Ovary (tissue), 9 donors: Measurements from ENCODE around the gene GRIN3B. TPM values are rescaled to one million over a fixed set of nuclear protein-coding genes. Genes with fewer than 3 reads are reported as not detected.

Experiments
- DNase-seq, 5 donors: peaks; one replicate each; pipeline ENCODE4 v3.0.0-alpha.2; 2019 to 2020
- H3K27ac ChIP-seq, 2 donors: fragments of 200-600 bp; one replicate each; pipeline versions ENCODE4 v1.5.1 to v1.8.0; 2019 to 2022
- H3K27me3 ChIP-seq: fragments of 200-600 bp; one replicate; pipeline ENCODE4 v1.8.0; 2022
- H3K36me3 ChIP-seq: fragments of 200-600 bp; sonication (generic); one replicate; pipeline ENCODE4 v1.5.1; 2019
- H3K4me1 ChIP-seq: one replicate; pipeline ENCODE4 v1.8.1; 2013; ENCODE audit warnings: mild to moderate bottlenecking, moderate library complexity; ENCODE audit not compliant: insufficient read depth
- H3K4me3 ChIP-seq: fragments of 200-600 bp; sonication (generic); one replicate; pipeline ENCODE4 v1.5.1; 2017
- H3K9me3 ChIP-seq, 2 donors: fragments of 200-600 bp in 1 of 2; sonication (generic) in 1 of 2; one replicate each; pipeline versions ENCODE4 v1.5.1 to v1.8.1; 2013 to 2019; ENCODE audit warnings: mild to moderate bottlenecking in 1 of 2, moderate library complexity in 1 of 2
- CTCF ChIP-seq, 3 donors: fragments of 450-650 bp in 2 of 3; fragments of 200-600 bp in 1 of 3; IDR thresholded peaks; one replicate each; pipeline versions ENCODE4 v1.5.1 to v1.8.0; 2016 to 2022; ENCODE audit warnings: antibody characterized with exemption in 3 of 3, mild to moderate bottlenecking in 1 of 3
- EP300 ChIP-seq: sonication (generic); formaldehyde crosslinking; IDR thresholded peaks from one replicate; pipeline ENCODE4 v1.6.1; 2017; ENCODE audit warnings: antibody characterized with exemption
- POLR2A ChIP-seq: fragments of 450-650 bp; IDR thresholded peaks from one replicate; pipeline ENCODE4 v1.6.1; 2017; ENCODE audit warnings: antibody characterized with exemption, mild to moderate bottlenecking, moderate library complexity
- WGBS, 3 donors: extraction: QIAGEN DNeasy Blood & Tissue Kit in 1 of 3; methylation state at CpG; one replicate each; pipeline versions ENCODE4 v1.1.5 to v1.1.7; 2013 to 2017; 5-methylcytosine and 5-hydroxymethylcytosine counted together
- intact Hi-C, 4 donors: fragments of 100-400 bp; cut with DNase I; formaldehyde crosslinking; loops; one replicate each; pipeline versions ENCODE4 v1.11.0 to v1.15.1; 2022 to 2023
- polyA plus RNA-seq, 2 donors: library from polyadenylated mRNA; stranded (reverse); fragments of 200-250 nt in 1 of 2; fragments of 350-450 nt in 1 of 2; fragmentation: Illumina TruSeq in 1 of 2; extraction: RNeasy Lipid Tissue Mini Kit (QIAGEN cat#74804) in 1 of 2; gene quantifications; one replicate each; pipeline ENCODE4 v1.2.3, GENCODE V29; 2013 to 2014
- total RNA-seq, 7 donors: library from RNA; depleted of rRNA in 2 of 7; stranded (reverse); fragments of >200 nt in 2 of 7; fragmentation: NEBNext Ultra II Directional in 3 of 7; extraction: Animal tissue kit (Norgen Biotek cat#: 25700) in 3 of 7; gene quantifications; one replicate each; pipeline versions ENCODE4 v1.1.0 to v1.2.4, GENCODE V29; 2016 to 2023
- donor health status: DM: no; HTN: no; CAD: no; lungs with moderate emphysema.
- donor health status: DM: no; HTN: no; CAD: no.
- donor health status: Bipolar disorder and iron deficiency.
- donor health status: DM: yes; HTN: yes; CAD: no.
- donor health status: DM: no; HTN: no; CAD: no.
- donor health status: DM: yes; HTN: yes; CAD: no.

Gene GRIN3B
- total and polyA plus RNA-seq, 9 donors: 0.07 to 7.4 (median 0.28) TPM; not detected in 3

DNA sequence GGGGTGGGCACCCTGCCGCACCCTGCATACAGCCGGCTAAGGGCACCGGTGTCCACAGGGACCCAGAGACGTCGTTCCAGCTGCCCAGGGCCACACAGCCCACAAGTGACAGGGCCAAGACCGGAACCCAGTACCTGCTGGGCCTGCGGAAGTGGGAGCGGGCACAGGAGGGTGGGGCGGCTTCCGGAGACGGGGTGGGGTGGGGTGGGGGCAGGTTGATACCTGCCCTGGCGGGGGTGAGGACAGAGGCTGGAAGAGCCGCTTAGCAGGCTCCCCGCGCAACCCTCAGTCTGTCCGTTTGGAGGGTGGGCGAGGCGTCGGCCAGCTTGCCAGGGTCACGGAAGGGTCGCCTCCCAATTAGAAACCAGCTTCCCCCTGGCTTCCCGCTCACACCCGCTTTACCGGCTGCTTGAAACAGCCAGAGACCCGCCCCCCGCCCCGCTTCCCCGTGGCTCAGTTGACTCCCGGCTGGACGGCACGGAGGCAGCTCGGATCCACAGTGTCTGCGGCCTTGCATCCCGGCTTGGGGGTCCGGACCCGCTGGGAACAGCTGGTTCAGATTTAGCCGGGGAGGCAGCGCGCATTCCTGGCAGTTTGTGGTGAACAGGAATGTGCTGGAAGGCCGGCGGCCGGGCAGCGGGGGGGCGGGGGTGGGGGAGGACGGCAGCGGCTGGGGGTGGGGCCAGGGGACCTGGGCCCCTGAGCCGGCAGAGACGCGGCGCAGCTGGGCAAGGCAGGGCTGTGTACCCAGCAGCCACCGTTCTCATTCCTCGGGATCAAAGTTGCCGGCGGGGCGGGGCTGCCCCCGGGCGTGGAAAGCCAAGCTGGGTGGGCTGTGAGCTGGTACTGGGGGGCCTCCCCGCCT lies 28.1 kb downstream of the GRIN3B start:
- DNase-seq: peak; percentile 83 to 92 (median 87)
- intact Hi-C loops: loop anchor here in 2 of 4 donors (5.0 to 10.0 kb wide), 2 partner anchors 69 to 217 kb away; partner anchors contain the start of genes ATP5F1D (in 1 of the 2), MIDN (in 1 of the 2) and POLR2E (in 1 of the 2)
- TF ChIP-seq CTCF (IDR thresholded peaks at IDR 0.05) (no peak), EP300 (no peak), POLR2A (no peak)
- Histone ChIP-seq H3K9me3 (no peaks in the 10 kb centered on the region), H3K4me3 (peak overlapping the region; percentile 83), H3K27ac (peak overlapping the region; percentile 87 to 95), H3K4me1 (peaks cover 8% of the 10 kb centered on the region), H3K27me3 (no peaks in the 10 kb centered on the region), H3K36me3 (no peaks in the 10 kb centered on the region)
- 1 to 3% (median 1%) methylated on average over 37 to 58 of the region's 58 CpGs for WGBS, 3 donors

DNA sequence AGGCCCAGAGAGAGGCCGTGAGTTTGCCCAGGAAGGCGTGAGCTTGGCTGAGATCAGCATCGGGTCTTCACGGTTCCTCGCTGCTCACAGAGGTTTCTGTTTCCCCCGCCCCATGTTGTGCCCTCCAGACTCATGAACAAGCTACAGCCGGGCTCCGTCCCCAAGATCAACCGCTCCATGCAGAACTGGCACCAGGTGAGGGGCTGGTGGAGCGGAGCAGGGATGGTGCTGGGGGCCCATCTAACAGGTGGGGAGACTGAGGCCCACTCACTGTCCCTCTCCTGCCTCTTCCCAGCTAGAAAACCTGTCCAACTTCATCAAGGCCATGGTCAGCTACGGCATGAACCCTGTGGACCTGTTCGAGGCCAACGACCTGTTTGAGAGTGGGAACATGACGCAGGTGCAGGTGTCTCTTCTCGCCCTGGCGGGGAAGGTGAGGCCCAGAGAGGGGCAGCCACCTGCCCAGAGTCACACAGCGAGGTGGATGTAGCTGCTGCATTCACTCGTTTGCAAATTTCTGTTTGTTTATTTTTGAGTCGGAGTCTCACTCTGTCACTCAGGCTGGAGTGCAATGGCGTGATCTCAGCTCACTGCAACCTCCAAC lies 32.1 kb downstream of the GRIN3B start:
- no peak overlapping the region for H3K27ac ChIP-seq
- peaks cover 4% of the 10 kb centered on the region for H3K4me1 ChIP-seq
- intact Hi-C loops: no loop called here
- H3K36me3 ChIP-seq: no peaks in the 10 kb centered on the region
- WGBS, 3 donors: 84 to 85% (median 84%) methylated on average over 20 of the region's 20 CpGs
- H3K27me3 ChIP-seq: no peaks in the 10 kb centered on the region
- TF ChIP-seq POLR2A (no peak), CTCF (IDR thresholded peaks at IDR 0.05) (no peak), EP300 (no peak)
- DNase-seq: no peak
- H3K4me3 ChIP-seq: no peak overlapping the region
- no peaks in the 10 kb centered on the region for H3K9me3 ChIP-seq

DNA sequence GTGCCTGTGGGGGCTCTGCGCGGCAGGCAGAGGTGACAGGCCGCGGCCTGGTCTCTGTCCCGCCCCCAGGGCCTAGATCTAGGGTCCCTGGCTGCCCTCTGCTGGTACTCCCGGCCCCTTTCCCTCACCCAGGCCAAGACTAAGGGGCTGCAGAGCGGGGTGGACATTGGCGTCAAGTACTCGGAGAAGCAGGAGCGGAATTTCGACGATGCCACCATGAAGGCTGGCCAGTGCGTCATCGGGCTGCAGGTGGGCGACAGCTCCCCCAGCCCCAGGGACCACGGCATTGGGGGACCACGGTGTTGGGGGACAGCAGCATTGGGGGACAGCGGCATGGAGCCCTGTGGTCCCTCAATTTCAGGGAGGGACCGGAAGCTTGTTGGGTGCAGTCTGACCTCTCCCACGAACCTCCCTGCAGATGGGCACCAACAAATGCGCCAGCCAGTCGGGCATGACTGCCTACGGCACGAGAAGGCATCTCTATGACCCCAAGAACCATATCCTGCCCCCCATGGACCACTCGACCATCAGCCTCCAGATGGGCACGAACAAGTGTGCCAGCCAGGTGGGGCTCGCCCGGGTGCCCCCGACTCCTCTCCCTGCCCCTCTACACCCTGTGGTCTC lies 35.9 kb downstream of the GRIN3B start:
- no peak for DNase-seq
- Histone ChIP-seq H3K36me3 (no peaks in the 10 kb centered on the region), H3K4me3 (no peak overlapping the region), H3K4me1 (peaks cover 9% of the 10 kb centered on the region), H3K27me3 (no peaks in the 10 kb centered on the region), H3K9me3 (no peaks in the 10 kb centered on the region), H3K27ac (no peak overlapping the region)
- no peak for TF ChIP-seq POLR2A
- no peak for TF ChIP-seq CTCF (IDR thresholded peaks at IDR 0.05)
- TF ChIP-seq EP300: no peak
- intact Hi-C loops: no loop called here
- 84 to 90% (median 86%) methylated on average over 29 of the region's 29 CpGs for WGBS, 3 donors

DNA sequence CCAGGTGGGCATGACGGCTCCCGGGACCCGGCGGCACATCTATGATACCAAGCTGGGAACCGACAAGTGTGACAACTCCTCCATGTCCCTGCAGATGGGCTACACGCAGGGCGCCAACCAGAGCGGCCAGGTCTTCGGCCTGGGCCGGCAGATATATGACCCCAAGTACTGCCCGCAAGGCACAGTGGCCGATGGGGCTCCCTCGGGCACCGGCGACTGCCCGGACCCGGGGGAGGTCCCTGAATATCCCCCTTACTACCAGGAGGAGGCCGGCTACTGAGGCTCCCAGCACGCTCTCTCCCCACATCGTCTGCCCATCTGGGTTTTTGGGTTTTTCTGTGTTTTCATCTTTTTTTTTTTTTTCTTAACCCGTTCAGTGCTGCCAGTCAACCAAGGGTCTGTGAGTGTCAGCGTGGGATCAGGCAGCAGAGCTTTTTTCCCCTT lies 37.4 kb downstream of the GRIN3B start:
- no peak overlapping the region for H3K27ac ChIP-seq
- H3K4me3 ChIP-seq: no peak overlapping the region
- no peak for DNase-seq
- WGBS, 3 donors: 67 to 80% (median 71%) methylated on average over 22 of the region's 22 CpGs
- intact Hi-C loops: no loop called here
- H3K27me3 ChIP-seq: peaks cover 5% of the 10 kb centered on the region
- H3K9me3 ChIP-seq: no peaks in the 10 kb centered on the region
- peaks cover 13% of the 10 kb centered on the region for H3K4me1 ChIP-seq
- TF ChIP-seq CTCF (IDR thresholded peaks at IDR 0.05): no peak
- TF ChIP-seq POLR2A: no peak
- TF ChIP-seq EP300: no peak
- H3K36me3 ChIP-seq: no peaks in the 10 kb centered on the region
